AG04450 (cell line): ENCODE measurements around the gene PINK1. TPM values are rescaled to one million over a fixed set of nuclear protein-coding genes. Genes with fewer than 3 reads are reported as not detected.

ENCODE experiments used
- CTCF ChIA-PET: fragments of 300-600, 350-600 bp; formaldehyde crosslinking; extraction: SDS; loops from one replicate; lab custom pipeline; 2022; ENCODE audit warnings: antibody characterized with exemption, inconsistent platforms; lab: Charles Lee
- POLR2A ChIA-PET: fragments of 350-600 bp; formaldehyde crosslinking; extraction: SDS; loops from one replicate; lab custom pipeline; 2021; ENCODE audit warnings: antibody characterized with exemption, inconsistent platforms; lab: Yijun Ruan, JAX
- DNase-seq: peaks from one replicate; pipeline ENCODE4 v3.0.0-alpha.2; 2011; ENCODE audit warnings: low read depth, low spot score
- H3K27ac ChIP-seq: one replicate; pipeline ENCODE4 v1.5.1; 2012; ENCODE audit warnings: low read depth, low read length, control low read depth
- H3K27me3 ChIP-seq: one replicate; pipeline ENCODE4 v1.6.0; 2012; ENCODE audit warnings: low read length; ENCODE audit not compliant: control insufficient read depth, insufficient read depth
- H3K4me3 ChIP-seq: 2 replicates; pipeline ENCODE4 v1.5.1; 2011; ENCODE audit warnings: mild to moderate bottlenecking, low read depth, low read length, control low read depth
- H3K9me3 ChIP-seq: 2 replicates; pipeline ENCODE4 v1.5.1; 2012; ENCODE audit warnings: low read length; ENCODE audit not compliant: control insufficient read depth, insufficient read depth
- CTCF ChIP-seq: IDR thresholded peaks from 2 replicates; pipeline ENCODE4 v1.5.1; 2011; ENCODE audit warnings: low read depth, low read length, control low read depth, inconsistent platforms
- polyA minus RNA-seq: library from RNA; depleted of rRNA, polyadenylated mRNA; stranded (reverse); fragments of >200 nt; gene quantifications from 2 replicates; pipeline ENCODE4 v1.2.3, GENCODE V29; 2011; rRNA and poly(A)+ RNA removed
- polyA plus RNA-seq: library from polyadenylated mRNA; depleted of rRNA; stranded (reverse); fragments of >200 nt; gene quantifications from 2 replicates; pipeline ENCODE4 v1.2.3, GENCODE V29; 2011; rRNA removed

Gene PINK1
- polyA plus RNA-seq (43.8 and 49.0 TPM in 2 replicates), polyA minus RNA-seq (23.5 and 28.5 TPM in 2 replicates)

GRCh38 chr1:20633190-20634064, at the start of gene PINK1:
TSS of gene PINK1 (plus strand) at chr1:20633458. CDS start at chr1:20633549, 91 bp downstream.
- DNase-seq: no peak
- TF ChIP-seq CTCF: peak; percentile 91
- Histone ChIP-seq H3K27me3 (no peaks in the 10 kb centered on the region), H3K4me3 (peak within 1 kb of the TSS; percentile 79), H3K27ac (peak within 1 kb of the TSS; percentile 11), H3K9me3 (no peaks in the 10 kb centered on the region)
- POLR2A ChIA-PET: interaction anchor here (0.6 to 1.0 kb wide), 6 partner anchors 16 to 575 kb away, joined by 3 to 6 read pairs (median 4); partner anchors contain the start of gene DDOST
- CTCF ChIA-PET: interaction anchor here (0.5 to 8.4 kb wide), 44 partner anchors 9 to 1854 kb away, joined by 3 to 116 read pairs (median 4); partner anchors contain the start of genes CDA, DDOST and FAM43B

GRCh38 chr1:20584890-20585289, 48.4 kb upstream of the PINK1 start:
- Histone ChIP-seq H3K4me3 (no peak overlapping the region), H3K27me3 (no peaks in the 10 kb centered on the region), H3K9me3 (peaks cover 4% of the 10 kb centered on the region), H3K27ac (no peak overlapping the region)
- ChIA-PET CTCF (interaction anchor here (1.0 to 1.4 kb wide), 3 partner anchors 10 to 77 kb away, joined by 3 to 10 read pairs (median 3); no protein-coding TSS in a partner anchor), POLR2A (no interaction called here)
- TF ChIP-seq CTCF: no peak
- no peak for DNase-seq

- CTCF ChIA-PET: interaction anchor here (0.6 to 2.9 kb wide), 4 partner anchors 9 to 67 kb away, joined by 3 to 20 read pairs (median 7); no protein-coding TSS in a partner anchor
- Histone ChIP-seq H3K4me3 (no peak overlapping the region), H3K27ac (no peak overlapping the region), H3K27me3 (no peaks in the 10 kb centered on the region), H3K9me3 (peaks cover 4% of the 10 kb centered on the region)
- TF ChIP-seq CTCF: peak; percentile 12; the same call in 1 of the 2 replicates
- no peak for DNase-seq
- POLR2A ChIA-PET: no interaction called here
Observed at GRCh38 chr1:20586953-20587660, 46.2 kb upstream of the PINK1 start.

- no peak for TF ChIP-seq CTCF
- Histone ChIP-seq H3K27me3 (no peaks in the 10 kb centered on the region), H3K9me3 (peaks cover 4% of the 10 kb centered on the region), H3K4me3 (no peak overlapping the region), H3K27ac (no peak overlapping the region)
- no peak for DNase-seq
- POLR2A ChIA-PET: no interaction called here
- CTCF ChIA-PET: interaction anchor here (0.6 to 2.9 kb wide), 3 partner anchors 12 to 68 kb away, joined by 4 to 20 read pairs (median 10); no protein-coding TSS in a partner anchor
Observed at GRCh38 chr1:20587661-20588053, 45.6 kb upstream of the PINK1 start.
